22Rv1 (cell line): ENCODE measurements around the gene MARK4.

ENCODE experiments used
- H3K27ac ChIP-seq: fragments of 450-650 bp; 2 replicates; pipeline ENCODE4 v1.5.1; 2017
- ZFX ChIP-seq: fragments of 450-650 bp; IDR thresholded peaks from 2 replicates; pipeline ENCODE4 v1.6.1; 2017; ENCODE audit warnings: antibody characterized with exemption, borderline replicate concordance
- TF ChIP-seq, protein P1 (sequence below): fragments of 450-650 bp; IDR thresholded peaks from 2 replicates; pipeline ENCODE4 v1.5.1; 2017; ENCODE audit warnings: mild to moderate bottlenecking

The MARK4 gene

GRCh38 chr19:45273521-45273855 is 22.4 kb downstream of the MARK4 start:
- no peak overlapping the region for H3K27ac ChIP-seq
- TF ChIP-seq, protein P1, sequence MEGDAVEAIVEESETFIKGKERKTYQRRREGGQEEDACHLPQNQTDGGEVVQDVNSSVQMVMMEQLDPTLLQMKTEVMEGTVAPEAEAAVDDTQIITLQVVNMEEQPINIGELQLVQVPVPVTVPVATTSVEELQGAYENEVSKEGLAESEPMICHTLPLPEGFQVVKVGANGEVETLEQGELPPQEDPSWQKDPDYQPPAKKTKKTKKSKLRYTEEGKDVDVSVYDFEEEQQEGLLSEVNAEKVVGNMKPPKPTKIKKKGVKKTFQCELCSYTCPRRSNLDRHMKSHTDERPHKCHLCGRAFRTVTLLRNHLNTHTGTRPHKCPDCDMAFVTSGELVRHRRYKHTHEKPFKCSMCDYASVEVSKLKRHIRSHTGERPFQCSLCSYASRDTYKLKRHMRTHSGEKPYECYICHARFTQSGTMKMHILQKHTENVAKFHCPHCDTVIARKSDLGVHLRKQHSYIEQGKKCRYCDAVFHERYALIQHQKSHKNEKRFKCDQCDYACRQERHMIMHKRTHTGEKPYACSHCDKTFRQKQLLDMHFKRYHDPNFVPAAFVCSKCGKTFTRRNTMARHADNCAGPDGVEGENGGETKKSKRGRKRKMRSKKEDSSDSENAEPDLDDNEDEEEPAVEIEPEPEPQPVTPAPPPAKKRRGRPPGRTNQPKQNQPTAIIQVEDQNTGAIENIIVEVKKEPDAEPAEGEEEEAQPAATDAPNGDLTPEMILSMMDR = no peak
- TF ChIP-seq ZFX = no peak

GRCh38 chr19:45275370-45275971 is 24.4 kb downstream of the MARK4 start:
- no peak for TF ChIP-seq ZFX
- TF ChIP-seq, protein P1 = no peak
- H3K27ac ChIP-seq = no peak overlapping the region

DNA sequence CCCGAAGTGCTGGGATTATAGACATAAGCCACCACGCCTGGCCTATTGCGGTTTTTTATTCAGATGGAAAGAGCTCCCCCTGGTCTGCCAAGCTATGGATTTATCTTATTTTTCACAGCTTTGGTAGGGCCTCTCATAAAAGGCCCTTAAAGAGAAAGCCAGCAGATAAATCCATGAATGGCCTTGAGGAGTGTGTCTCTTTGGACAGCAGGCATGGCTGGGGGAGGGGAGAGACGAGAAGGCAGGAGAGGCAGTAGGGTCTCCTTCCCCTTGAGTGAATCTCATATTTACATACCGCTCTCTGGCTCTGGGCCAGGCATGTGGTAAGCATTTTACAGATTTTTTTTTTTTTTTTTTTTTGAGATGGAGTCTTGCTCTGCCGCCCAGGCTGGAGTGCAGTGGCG is 25.2 kb downstream of the MARK4 start:
- no peak overlapping the region for H3K27ac ChIP-seq
- TF ChIP-seq ZFX = no peak
- TF ChIP-seq, protein P1 = no peak

DNA sequence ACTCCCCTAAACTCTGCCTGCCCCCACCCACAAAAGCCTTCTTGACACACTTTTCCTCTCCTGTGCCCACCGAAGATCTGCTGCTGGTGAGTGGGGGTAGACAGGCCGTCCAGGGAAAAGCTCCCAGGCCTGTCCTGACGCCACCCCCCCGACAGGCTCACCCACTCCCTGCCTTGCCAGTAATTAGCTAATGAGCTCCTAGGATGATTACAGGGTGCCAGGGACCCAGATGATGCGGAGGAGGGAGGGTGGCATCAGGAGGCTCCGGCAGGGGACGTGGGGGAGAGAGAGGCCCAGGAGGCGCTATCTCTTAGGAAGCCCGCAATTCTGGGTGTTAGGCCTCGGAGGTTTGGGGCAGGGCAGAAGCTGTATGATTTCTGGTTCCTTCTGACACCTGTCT is 27.0 kb downstream of the MARK4 start:
- H3K27ac ChIP-seq = no peak overlapping the region
- no peak for TF ChIP-seq ZFX
- TF ChIP-seq, protein P1 = no peak

- TF ChIP-seq, protein P1 = no peak
- no peak for TF ChIP-seq ZFX
Observed at GRCh38 chr19:45279587-45280192, 28.6 kb downstream of the MARK4 start.

DNA sequence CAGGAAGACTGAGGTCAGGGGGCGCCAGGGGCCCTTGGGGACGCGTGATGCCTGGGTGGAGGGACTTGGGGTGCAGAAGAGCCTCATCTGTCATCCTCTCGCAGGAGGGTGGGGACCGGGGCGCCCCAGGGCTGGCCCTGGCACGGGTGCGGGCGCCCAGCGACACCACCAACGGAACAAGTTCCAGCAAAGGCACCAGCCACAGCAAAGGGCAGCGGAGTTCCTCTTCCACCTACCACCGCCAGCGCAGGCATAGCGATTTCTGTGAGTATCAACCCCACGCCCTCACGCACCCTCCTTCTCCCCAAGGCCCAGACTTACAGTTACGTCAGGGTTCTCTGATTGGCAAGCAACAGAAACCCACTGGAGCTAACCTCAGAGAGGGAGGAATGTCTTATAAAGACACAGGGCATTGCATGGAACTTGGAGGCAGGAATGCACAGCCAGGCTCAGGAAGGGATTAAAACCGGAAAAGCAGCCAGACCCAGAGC is 29.4 kb downstream of the MARK4 start:
- no peak overlapping the region for H3K27ac ChIP-seq
- TF ChIP-seq ZFX = no peak
- TF ChIP-seq, protein P1 = no peak

More at GRCh38 chr19:45279587-45280192, 28.6 kb downstream of the MARK4 start:
- H3K27ac ChIP-seq = no peak overlapping the region

DNA sequence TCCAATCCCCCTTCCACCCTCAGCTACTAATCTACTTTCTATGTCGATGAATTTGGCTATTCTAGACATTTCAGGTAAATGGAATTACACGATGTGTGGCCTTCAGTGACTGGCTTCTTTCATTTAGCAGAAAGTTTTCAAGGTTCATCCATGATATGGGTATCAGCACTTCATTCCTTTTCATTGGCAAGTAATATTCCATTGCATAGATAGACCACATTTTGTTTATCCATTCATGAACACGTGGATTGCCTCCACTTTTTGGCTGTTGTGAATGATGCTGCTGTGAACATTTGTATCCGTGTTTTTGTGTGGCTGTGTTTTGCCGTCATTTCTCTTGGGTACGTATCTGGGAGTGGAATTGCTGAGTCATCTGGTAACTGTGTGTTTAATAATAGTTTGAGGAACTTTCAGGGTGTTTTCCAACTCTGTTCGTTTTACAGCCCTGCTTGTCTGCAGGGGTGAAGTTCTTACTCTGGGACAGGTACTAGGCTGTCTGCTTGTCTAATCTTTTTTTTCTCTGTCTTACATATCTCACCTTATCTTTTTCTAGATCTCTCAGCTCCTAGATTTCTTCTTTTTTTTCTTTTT is 32.5 kb downstream of the MARK4 start:
- no peak overlapping the region for H3K27ac ChIP-seq
- TF ChIP-seq, protein P1 = no peak
- TF ChIP-seq ZFX = no peak
